HG03439 (cell line): ENCODE data around the gene SH2D1A.
"Not testable (repeated sequence)": the region's sequence is repeated elsewhere in the genome, so short reads cannot be mapped to it uniquely, and the experiment has no call there.

Experiments used
- ATAC-seq: cut with Tn5 transposase; IDR thresholded peaks from one replicate; pipeline ENCODE4 v1.9.1; 2021; ENCODE audit warnings: mild to moderate bottlenecking, moderate library complexity; ENCODE audit not compliant: unreplicated experiment

SH2D1A gene

GRCh38 chrX:124348885-124349453 is 2.6 kb downstream of the SH2D1A start:
- ATAC-seq, result no peak

- no peak for ATAC-seq
Measured at GRCh38 chrX:124354648-124355047, 8.3 kb downstream of the SH2D1A start.

- ATAC-seq, result peak; percentile 58
Measured at GRCh38 chrX:124358800-124359383, 12.5 kb downstream of the SH2D1A start.

- no peak for ATAC-seq
Measured at GRCh38 chrX:124362072-124362471, 15.7 kb downstream of the SH2D1A start.

- ATAC-seq, result no peak
Measured at GRCh38 chrX:124362761-124363160, 16.4 kb downstream of the SH2D1A start.

- ATAC-seq, result no peak
Measured at GRCh38 chrX:124369722-124370121, 23.4 kb downstream of the SH2D1A start.

- no peak for ATAC-seq
Measured at GRCh38 chrX:124373348-124373747, 27.0 kb downstream of the SH2D1A start.

- no peak for ATAC-seq
Measured at GRCh38 chrX:124378643-124379042, 32.3 kb downstream of the SH2D1A start.

- ATAC-seq, result no peak
Measured at GRCh38 chrX:124383354-124383753, 37.0 kb downstream of the SH2D1A start.

- no peak for ATAC-seq
Measured at GRCh38 chrX:124386401-124386800, 40.0 kb downstream of the SH2D1A start.

- ATAC-seq, result no peak
Measured at GRCh38 chrX:124388562-124388961, 42.2 kb downstream of the SH2D1A start.

GRCh38 chrX:124392794-124393193 is 46.4 kb downstream of the SH2D1A start:
- peak; percentile 73 for ATAC-seq

- no peak for ATAC-seq
Measured at GRCh38 chrX:124393238-124393637, 46.9 kb downstream of the SH2D1A start.

GRCh38 chrX:124393659-124394058 is 47.3 kb downstream of the SH2D1A start:
- no peak for ATAC-seq

- ATAC-seq, result no peak
Measured at GRCh38 chrX:124395145-124395880, 49.0 kb downstream of the SH2D1A start.

GRCh38 chrX:124401696-124402095 is 55.3 kb downstream of the SH2D1A start:
- ATAC-seq, result no peak

- ATAC-seq, result no peak
Measured at GRCh38 chrX:124405868-124406267, 59.5 kb downstream of the SH2D1A start.

GRCh38 chrX:124406294-124407014 is 60.1 kb downstream of the SH2D1A start:
- no peak for ATAC-seq

- ATAC-seq, result no peak
Measured at GRCh38 chrX:124407226-124407625, 60.9 kb downstream of the SH2D1A start.

GRCh38 chrX:124408380-124408779 is 62.0 kb downstream of the SH2D1A start:
- not testable (repeated sequence) for ATAC-seq

GRCh38 chrX:124413244-124413643 is 66.9 kb downstream of the SH2D1A start:
- no peak for ATAC-seq

GRCh38 chrX:124414281-124414680 is 67.9 kb downstream of the SH2D1A start:
- no peak for ATAC-seq
